ENCODE data around the gene MGME1.
"Not testable (repeated sequence)": the region's sequence is repeated elsewhere in the genome, so short reads cannot be mapped to it uniquely, and the experiment has no call there.

Gene MGME1

GRCh38 chr20:18020931-18021330 is 52.1 kb downstream of the MGME1 start:
- DNase-seq (ENCODE audit: low read depth) = no peak

GRCh38 chr20:18024606-18025127 is 55.8 kb downstream of the MGME1 start:
- DNase-seq (ENCODE audit: low read depth) = no peak

DNA sequence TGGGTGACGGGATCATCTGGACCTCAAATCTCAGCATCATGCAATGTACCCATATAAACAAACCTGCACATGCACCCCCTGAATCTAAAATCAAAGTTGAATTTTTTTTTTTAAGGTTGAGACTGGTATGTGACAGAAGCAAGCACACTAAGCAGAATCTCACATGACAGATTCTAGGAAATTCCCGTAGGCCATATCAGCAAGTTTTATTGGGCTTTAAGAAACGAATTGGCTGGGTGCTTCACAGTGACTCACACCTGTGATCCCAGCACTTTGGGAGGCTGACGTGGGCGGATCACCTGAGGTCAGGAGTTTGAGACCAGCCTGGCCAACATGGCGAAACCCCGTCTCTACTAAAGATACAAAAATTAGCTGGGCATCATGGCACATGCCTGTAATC is 58.2 kb downstream of the MGME1 start:
- not testable (repeated sequence) for DNase-seq (ENCODE audit: low read depth)

- no peak for DNase-seq (ENCODE audit: low read depth)
Observed at GRCh38 chr20:18030020-18030419, 61.2 kb downstream of the MGME1 start.

DNA sequence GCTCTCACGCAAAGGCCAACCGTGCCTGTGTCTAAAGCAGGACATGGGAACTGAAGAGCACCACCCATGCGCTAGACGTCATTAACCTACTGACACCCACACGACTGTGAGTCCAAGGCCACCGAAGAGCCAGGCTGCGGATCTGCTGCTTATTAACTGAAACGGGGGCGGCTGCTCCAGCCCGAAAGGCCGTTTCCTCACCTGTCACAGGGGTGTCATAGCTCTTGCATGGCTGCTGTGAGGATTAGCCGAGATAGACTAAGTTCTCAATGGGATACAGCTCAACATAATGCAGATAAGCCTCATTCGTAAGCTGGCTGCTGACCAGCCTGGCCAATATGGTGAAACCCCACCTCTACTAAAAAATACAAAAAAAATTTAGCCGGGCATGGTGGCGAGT is 62.2 kb downstream of the MGME1 start:
- DNase-seq (ENCODE audit: low read depth) = no peak

DNA sequence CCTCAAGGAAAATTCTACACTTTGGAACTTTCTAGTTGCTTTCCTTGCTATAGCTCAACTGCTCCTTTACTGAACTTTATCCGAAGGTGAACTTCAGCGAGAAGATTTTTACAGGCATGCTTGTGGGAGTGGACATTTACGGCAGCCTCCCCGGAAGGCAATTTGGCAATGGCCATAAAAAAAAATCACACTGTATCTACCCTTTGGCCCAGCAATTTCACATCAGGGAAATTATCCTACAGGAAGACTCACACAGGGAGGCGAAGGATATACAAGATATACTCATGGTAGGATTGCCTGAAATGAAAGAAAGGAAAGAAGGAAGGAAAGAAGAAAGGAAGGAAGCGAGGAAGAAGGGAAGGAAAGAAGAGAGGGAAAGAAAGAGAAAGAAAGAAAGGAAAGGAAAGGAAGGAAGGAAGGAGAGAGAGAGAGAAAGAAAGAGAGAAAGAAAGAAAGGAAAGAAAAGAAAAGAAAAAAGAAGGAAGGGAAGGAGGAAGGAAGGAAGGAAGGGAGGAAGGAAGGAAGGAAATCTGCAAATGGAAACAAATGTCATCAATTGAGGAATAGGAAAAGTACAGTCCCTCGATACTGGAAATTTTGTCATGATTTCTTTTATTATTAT is 63.2 kb downstream of the MGME1 start:
- no peak for DNase-seq (ENCODE audit: low read depth)

DNA sequence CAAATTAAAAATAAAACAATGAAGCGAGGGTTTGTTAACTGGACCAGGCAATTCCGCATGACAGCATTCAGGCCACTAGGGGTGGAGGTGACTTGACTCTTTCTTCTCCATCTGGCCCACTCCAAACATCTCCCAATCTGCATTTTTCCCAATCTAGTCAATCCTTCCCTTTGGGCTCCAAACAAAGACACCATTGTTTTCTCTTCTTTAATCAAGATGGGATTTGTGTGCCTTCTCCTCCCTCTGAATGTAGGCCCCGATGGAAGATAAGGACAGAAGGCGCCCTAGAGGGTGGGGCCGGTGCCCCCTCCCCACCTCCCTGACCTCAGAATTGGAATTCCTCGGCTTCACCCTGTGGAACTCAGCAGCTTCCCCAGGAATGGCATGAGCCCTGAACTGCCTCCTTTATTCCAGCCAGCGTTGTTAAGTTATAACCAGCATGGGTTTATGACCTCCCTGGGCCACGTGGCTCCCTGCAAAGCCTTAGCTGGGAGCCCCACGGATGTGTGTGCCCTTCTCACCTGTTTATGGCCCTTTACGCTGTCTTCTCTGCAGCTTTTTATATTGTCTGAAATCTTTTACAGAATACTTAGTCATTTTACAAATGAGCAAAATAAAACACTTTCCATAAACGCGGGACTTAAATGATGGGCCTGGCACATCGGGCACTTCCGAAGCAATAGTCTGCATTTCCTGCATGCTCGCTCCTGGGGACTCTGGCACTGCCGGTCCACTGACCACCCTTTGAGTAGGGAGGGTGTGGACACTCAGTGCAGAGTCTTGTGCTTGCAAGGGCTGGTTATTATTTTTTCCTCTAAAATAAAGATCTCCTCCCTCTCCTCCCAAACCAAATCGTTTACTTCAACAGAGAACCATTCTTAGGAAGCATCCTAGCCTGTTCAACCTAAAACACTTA is 64.4 kb downstream of the MGME1 start:
- DNase-seq (ENCODE audit: low read depth) = no peak

GRCh38 chr20:18034039-18034438 is 65.2 kb downstream of the MGME1 start:
- DNase-seq (ENCODE audit: low read depth) = no peak

DNA sequence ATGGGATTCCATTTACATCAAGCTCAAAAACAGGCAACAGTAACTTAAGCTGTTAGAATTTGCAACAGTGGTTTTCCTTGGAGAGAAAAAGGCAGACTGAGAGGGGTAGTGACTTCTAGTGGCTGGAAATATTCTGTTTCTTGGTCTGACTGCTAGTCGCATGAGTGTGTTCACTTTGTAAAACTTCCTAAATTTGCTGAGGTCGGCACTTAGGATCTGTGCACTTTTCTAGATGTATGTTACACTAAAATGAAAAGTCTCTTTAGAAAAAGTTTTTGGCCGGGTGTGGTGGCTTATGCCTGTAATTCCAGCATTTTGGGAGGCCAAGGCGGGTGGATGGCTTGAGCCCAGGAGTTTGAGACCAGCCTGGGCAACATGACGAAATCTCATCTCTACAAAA is 70.2 kb downstream of the MGME1 start:
- no peak for DNase-seq (ENCODE audit: low read depth)
